ENCODE measurements around the gene ZNF503.
"Not testable (repeated sequence)": the region's sequence is repeated elsewhere in the genome, so short reads cannot be mapped to it uniquely, and the experiment has no call there.

Gene ZNF503

GRCh38 chr10:75367021-75367487, 34.5 kb downstream of the ZNF503 start:
- no peak for ATAC-seq (replicated peaks; ENCODE audit: extremely low read depth, poor library complexity, severe bottlenecking)
- no peak for DNase-seq (ENCODE audit: low spot score in 2 of 2)
- peaks cover 4% of the 10 kb centered on the region for H3K36me3 Mint-ChIP-seq (ENCODE audit: insufficient read depth)

GRCh38 chr10:75363431-75363830, 38.1 kb downstream of the ZNF503 start:
- peaks cover 84% of the 10 kb centered on the region for H3K27me3 Mint-ChIP-seq
- no peak for ATAC-seq (replicated peaks; ENCODE audit: extremely low read depth, poor library complexity, severe bottlenecking)
- no peak overlapping the region for H3K27ac Mint-ChIP-seq (ENCODE audit: low read depth)
- DNase-seq (ENCODE audit: low spot score in 2 of 2), result no peak
- H3K9me3 Mint-ChIP-seq, result no peaks in the 10 kb centered on the region
- H3K36me3 Mint-ChIP-seq (ENCODE audit: insufficient read depth), result no peaks in the 10 kb centered on the region
- H3K4me3 Mint-ChIP-seq, result no peak overlapping the region
- H3K4me1 Mint-ChIP-seq, result no peaks in the 10 kb centered on the region

More at GRCh38 chr10:75367021-75367487, 34.5 kb downstream of the ZNF503 start:
- peaks cover 4% of the 10 kb centered on the region for H3K9me3 Mint-ChIP-seq
- H3K27me3 Mint-ChIP-seq, result peaks cover 88% of the 10 kb centered on the region
- no peak overlapping the region for H3K4me3 Mint-ChIP-seq
- no peak overlapping the region for H3K27ac Mint-ChIP-seq (ENCODE audit: low read depth)
- no peaks in the 10 kb centered on the region for H3K4me1 Mint-ChIP-seq

GRCh38 chr10:75359876-75360275, 41.7 kb downstream of the ZNF503 start:
- H3K27ac Mint-ChIP-seq (ENCODE audit: low read depth); H3K36me3 Mint-ChIP-seq (ENCODE audit: insufficient read depth); ATAC-seq (replicated peaks; ENCODE audit: extremely low read depth, poor library complexity, severe bottlenecking); DNase-seq (ENCODE audit: low spot score in 2 of 2); H3K4me3 Mint-ChIP-seq; H3K4me1 Mint-ChIP-seq; H3K9me3 Mint-ChIP-seq: not testable (repeated sequence)
- peaks cover 73% of the 10 kb centered on the region for H3K27me3 Mint-ChIP-seq

GRCh38 chr10:75358835-75359421, 42.6 kb downstream of the ZNF503 start:
- H3K4me3 Mint-ChIP-seq, result no peak overlapping the region
- H3K4me1 Mint-ChIP-seq, result no peaks in the 10 kb centered on the region
- no peak for ATAC-seq (replicated peaks; ENCODE audit: extremely low read depth, poor library complexity, severe bottlenecking)
- H3K9me3 Mint-ChIP-seq, result no peaks in the 10 kb centered on the region
- peaks cover 2% of the 10 kb centered on the region for H3K36me3 Mint-ChIP-seq (ENCODE audit: insufficient read depth)
- peaks cover 65% of the 10 kb centered on the region for H3K27me3 Mint-ChIP-seq
- H3K27ac Mint-ChIP-seq (ENCODE audit: low read depth), result no peak overlapping the region
- DNase-seq (ENCODE audit: low spot score in 2 of 2), result no peak

- no peak for ATAC-seq (replicated peaks; ENCODE audit: extremely low read depth, poor library complexity, severe bottlenecking)
- Mint-ChIP-seq H3K4me3 (no peak overlapping the region), H3K27me3 (peaks cover 57% of the 10 kb centered on the region), H3K27ac (ENCODE audit: low read depth) (no peak overlapping the region), H3K4me1 (no peaks in the 10 kb centered on the region), H3K9me3 (no peaks in the 10 kb centered on the region), H3K36me3 (ENCODE audit: insufficient read depth) (peaks cover 2% of the 10 kb centered on the region)
- DNase-seq (ENCODE audit: low spot score in 2 of 2), result no peak
Measured at GRCh38 chr10:75358132-75358531, 43.4 kb downstream of the ZNF503 start.

- DNase-seq (ENCODE audit: low spot score in 2 of 2), result no peak
- H3K4me3 Mint-ChIP-seq, result no peak overlapping the region
- H3K36me3 Mint-ChIP-seq (ENCODE audit: insufficient read depth), result peaks cover 2% of the 10 kb centered on the region
- no peak overlapping the region for H3K27ac Mint-ChIP-seq (ENCODE audit: low read depth)
- no peak for ATAC-seq (replicated peaks; ENCODE audit: extremely low read depth, poor library complexity, severe bottlenecking)
- no peaks in the 10 kb centered on the region for H3K9me3 Mint-ChIP-seq
- no peaks in the 10 kb centered on the region for H3K4me1 Mint-ChIP-seq
- H3K27me3 Mint-ChIP-seq, result peaks cover 51% of the 10 kb centered on the region
Measured at GRCh38 chr10:75357500-75357899, 44.1 kb downstream of the ZNF503 start.

GRCh38 chr10:75356484-75356883, 45.1 kb downstream of the ZNF503 start:
- no peaks in the 10 kb centered on the region for H3K4me1 Mint-ChIP-seq

GRCh38 chr10:75355706-75356105, 45.9 kb downstream of the ZNF503 start:
- Mint-ChIP-seq H3K27ac (ENCODE audit: low read depth) (no peak overlapping the region), H3K36me3 (ENCODE audit: insufficient read depth) (peaks cover 2% of the 10 kb centered on the region), H3K4me1 (no peaks in the 10 kb centered on the region), H3K27me3 (peaks cover 55% of the 10 kb centered on the region), H3K9me3 (no peaks in the 10 kb centered on the region), H3K4me3 (no peak overlapping the region)
- no peak for DNase-seq (ENCODE audit: low spot score in 2 of 2)
- no peak for ATAC-seq (replicated peaks; ENCODE audit: extremely low read depth, poor library complexity, severe bottlenecking)

More at GRCh38 chr10:75356484-75356883, 45.1 kb downstream of the ZNF503 start:
- DNase-seq (ENCODE audit: low spot score in 2 of 2) (no peak), ATAC-seq (replicated peaks; ENCODE audit: extremely low read depth, poor library complexity, severe bottlenecking) (no peak)
- H3K36me3 Mint-ChIP-seq (ENCODE audit: insufficient read depth), result peaks cover 2% of the 10 kb centered on the region
- peaks cover 55% of the 10 kb centered on the region for H3K27me3 Mint-ChIP-seq
- H3K4me3 Mint-ChIP-seq, result no peak overlapping the region
- H3K27ac Mint-ChIP-seq (ENCODE audit: low read depth), result no peak overlapping the region
- no peaks in the 10 kb centered on the region for H3K9me3 Mint-ChIP-seq

- Mint-ChIP-seq H3K4me1 (no peaks in the 10 kb centered on the region), H3K27me3 (peaks cover 35% of the 10 kb centered on the region), H3K27ac (ENCODE audit: low read depth) (no peak overlapping the region), H3K36me3 (ENCODE audit: insufficient read depth) (peaks cover 2% of the 10 kb centered on the region), H3K4me3 (no peak overlapping the region), H3K9me3 (no peaks in the 10 kb centered on the region)
- DNase-seq (ENCODE audit: low spot score in 2 of 2) (no peak), ATAC-seq (replicated peaks; ENCODE audit: extremely low read depth, poor library complexity, severe bottlenecking) (no peak)
Measured at GRCh38 chr10:75353183-75353582, 48.4 kb downstream of the ZNF503 start.

- ATAC-seq (replicated peaks; ENCODE audit: extremely low read depth, poor library complexity, severe bottlenecking) (no peak), DNase-seq (ENCODE audit: low spot score in 2 of 2) (no peak)
- no peak overlapping the region for H3K27ac Mint-ChIP-seq (ENCODE audit: low read depth)
- no peaks in the 10 kb centered on the region for H3K9me3 Mint-ChIP-seq
- no peaks in the 10 kb centered on the region for H3K4me1 Mint-ChIP-seq
- H3K4me3 Mint-ChIP-seq, result no peak overlapping the region
- peaks cover 35% of the 10 kb centered on the region for H3K27me3 Mint-ChIP-seq
- peaks cover 2% of the 10 kb centered on the region for H3K36me3 Mint-ChIP-seq (ENCODE audit: insufficient read depth)
Measured at GRCh38 chr10:75352650-75353049, 48.9 kb downstream of the ZNF503 start.

- no peak for ATAC-seq (replicated peaks; ENCODE audit: extremely low read depth, poor library complexity, severe bottlenecking)
- Mint-ChIP-seq H3K4me1 (no peaks in the 10 kb centered on the region), H3K27ac (ENCODE audit: low read depth) (no peak overlapping the region), H3K27me3 (peaks cover 26% of the 10 kb centered on the region), H3K36me3 (ENCODE audit: insufficient read depth) (peaks cover 2% of the 10 kb centered on the region), H3K4me3 (no peak overlapping the region), H3K9me3 (no peaks in the 10 kb centered on the region)
- no peak for DNase-seq (ENCODE audit: low spot score in 2 of 2)
Measured at GRCh38 chr10:75351637-75352036, 49.9 kb downstream of the ZNF503 start.

- H3K4me1 Mint-ChIP-seq, result no peaks in the 10 kb centered on the region
- DNase-seq (ENCODE audit: low spot score in 2 of 2) (no peak), ATAC-seq (replicated peaks; ENCODE audit: extremely low read depth, poor library complexity, severe bottlenecking) (no peak)
- H3K27me3 Mint-ChIP-seq, result peaks cover 20% of the 10 kb centered on the region
- no peak overlapping the region for H3K4me3 Mint-ChIP-seq
- no peaks in the 10 kb centered on the region for H3K9me3 Mint-ChIP-seq
- H3K27ac Mint-ChIP-seq (ENCODE audit: low read depth), result no peak overlapping the region
- peaks cover 2% of the 10 kb centered on the region for H3K36me3 Mint-ChIP-seq (ENCODE audit: insufficient read depth)
Measured at GRCh38 chr10:75350791-75351190, 50.8 kb downstream of the ZNF503 start.
